ENCODE data around the gene GRAMD1A.

The GRAMD1A gene

DNA sequence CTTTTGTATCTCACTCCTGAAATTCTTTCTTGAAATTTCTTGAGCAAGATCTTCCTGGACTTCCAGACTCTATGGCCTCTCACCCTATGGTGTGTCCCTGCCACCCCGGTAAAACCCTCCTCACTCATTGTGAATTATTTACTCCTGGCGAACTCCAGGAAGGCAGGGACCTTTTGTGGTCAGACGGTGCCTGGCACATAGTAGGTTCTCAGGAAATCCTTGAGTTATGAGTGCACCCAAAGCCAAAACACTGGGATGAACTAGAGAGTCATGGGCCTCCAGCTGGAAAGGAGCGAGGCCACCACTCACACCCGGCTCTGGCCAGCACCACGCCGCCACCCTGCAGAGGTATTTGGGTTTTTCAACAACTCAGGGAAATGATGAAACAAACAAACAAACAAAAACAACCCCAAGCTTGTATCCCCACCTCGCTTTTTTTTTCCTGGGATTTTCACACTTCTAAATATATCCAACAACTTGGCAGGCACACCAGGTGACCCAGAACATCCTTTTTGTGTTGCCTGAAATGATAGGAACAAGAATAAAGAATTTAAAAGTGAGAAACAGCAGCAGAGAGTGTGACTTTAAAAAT, 52.6 kb downstream of the GRAMD1A start:
- Histone ChIP-seq H4K8ac (ENCODE audit: low read length) (no peak overlapping the region), H3K9ac (ENCODE audit: low read length) (no peak overlapping the region), H3K4me1 (ENCODE audit: control insufficient read depth, insufficient read depth, low read depth, low read length) (peaks cover 6% of the 10 kb centered on the region), H3K36me3 (ENCODE audit: control insufficient read depth in 1 of 2, insufficient read depth in 2 of 2, low read depth in 1 of 2, low read length in 2 of 2) (no peaks in the 10 kb centered on the region), H3K18ac (ENCODE audit: low read depth in 1 of 2, low read length in 2 of 2) (no peak overlapping the region), H3K14ac (ENCODE audit: low read length in 2 of 2) (no peak overlapping the region), H3K27ac (ENCODE audit: low read length, poor library complexity, severe bottlenecking) (no peak overlapping the region), H3K4me2 (ENCODE audit: low read length, poor library complexity, severe bottlenecking) (no peak overlapping the region), H3K4ac (ENCODE audit: low read depth in 1 of 2, low read length in 2 of 2) (no peak overlapping the region), H2BK15ac (ENCODE audit: low read depth, poor library complexity, severe bottlenecking) (no peak overlapping the region), H4K91ac (ENCODE audit: low read length) (no peak overlapping the region), H2BK120ac (ENCODE audit: low read depth, low read length) (no peak overlapping the region), H3K27me3 (ENCODE audit: control insufficient read depth in 1 of 2, insufficient read depth in 1 of 2, low read length in 2 of 2) (peaks cover 25 to 27% of the 10 kb centered on the region in 2 experiments), H3K9me3 (ENCODE audit: control insufficient read depth, low read length) (no peaks in the 10 kb centered on the region), H3K4me3 (ENCODE audit: insufficient read depth in 1 of 2, low read depth in 1 of 2, low read length in 2 of 2) (no peak overlapping the region), H3K79me1 (replicated peaks; ENCODE audit: low read length, poor library complexity, severe bottlenecking) (no peaks in the 10 kb centered on the region), H2AFZ (ENCODE audit: low read depth, low read length) (no peak overlapping the region), H3K23ac (ENCODE audit: low read length in 2 of 2) (no peak overlapping the region), H2BK12ac (ENCODE audit: low read length in 2 of 2) (no peak overlapping the region), H2AK5ac (ENCODE audit: low read length, severe bottlenecking) (no peak overlapping the region), H2BK5ac (ENCODE audit: low read depth, low read length, poor library complexity, severe bottlenecking) (no peak overlapping the region)
- DNase-seq: no peak
- WGBS: 80% methylated on average over 8 of the region's 8 CpGs

DNA sequence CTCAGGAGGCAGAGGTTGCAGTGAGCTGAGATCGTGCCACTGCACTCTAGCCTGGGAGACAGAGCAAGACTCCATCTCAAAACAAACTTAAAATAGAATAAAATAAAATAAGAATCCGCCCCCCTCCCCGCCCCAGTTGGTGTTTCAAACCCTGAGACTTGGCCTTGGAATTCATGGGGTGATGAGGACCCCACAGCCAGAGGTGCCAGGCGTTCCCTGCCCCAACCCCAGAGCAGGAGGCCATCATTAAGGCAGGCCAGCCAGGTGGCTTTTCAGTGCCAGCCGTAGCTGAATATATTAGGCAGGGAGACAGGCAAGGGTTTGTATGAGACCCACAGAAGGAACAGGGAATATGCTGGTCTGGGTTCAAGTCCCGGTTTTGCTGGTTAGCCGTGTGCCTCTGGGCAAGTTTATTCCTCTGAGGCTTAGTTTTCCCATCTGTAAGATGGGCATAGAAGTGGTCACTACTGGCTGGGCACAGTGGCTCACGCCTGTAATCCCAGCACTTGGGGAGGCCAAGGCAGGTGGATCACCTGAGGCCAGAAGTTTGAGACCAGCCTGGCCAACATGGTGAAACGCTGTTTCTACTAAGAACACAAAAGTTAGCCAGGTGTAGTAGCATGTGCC, 53.7 kb downstream of the GRAMD1A start:
- no peak overlapping the region for H3K18ac ChIP-seq (ENCODE audit: low read depth in 1 of 2, low read length in 2 of 2)
- no peaks in the 10 kb centered on the region for H3K36me3 ChIP-seq (ENCODE audit: control insufficient read depth in 1 of 2, insufficient read depth in 2 of 2, low read depth in 1 of 2, low read length in 2 of 2)
- H3K23ac ChIP-seq (ENCODE audit: low read length in 2 of 2): no peak overlapping the region
- no peaks in the 10 kb centered on the region for H3K9me3 ChIP-seq (ENCODE audit: control insufficient read depth, low read length)
- no peak overlapping the region for H2BK5ac ChIP-seq (ENCODE audit: low read depth, low read length, poor library complexity, severe bottlenecking)
- no peak overlapping the region for H3K27ac ChIP-seq (ENCODE audit: low read length, poor library complexity, severe bottlenecking)
- H3K4ac ChIP-seq (ENCODE audit: low read depth in 1 of 2, low read length in 2 of 2): no peak overlapping the region
- no peaks in the 10 kb centered on the region for H3K79me1 ChIP-seq (replicated peaks; ENCODE audit: low read length, poor library complexity, severe bottlenecking)
- H2AFZ ChIP-seq (ENCODE audit: low read depth, low read length): no peak overlapping the region
- no peak overlapping the region for H3K4me3 ChIP-seq (ENCODE audit: insufficient read depth in 1 of 2, low read depth in 1 of 2, low read length in 2 of 2)
- H4K91ac ChIP-seq (ENCODE audit: low read length): no peak overlapping the region
- no peak for DNase-seq
- no peak overlapping the region for H2BK12ac ChIP-seq (ENCODE audit: low read length in 2 of 2)
- 82% methylated on average over 9 of the region's 9 CpGs for WGBS
- H3K27me3 ChIP-seq (ENCODE audit: control insufficient read depth in 1 of 2, insufficient read depth in 1 of 2, low read length in 2 of 2): peaks cover 25 to 27% of the 10 kb centered on the region in 2 experiments
- peaks cover 5% of the 10 kb centered on the region for H3K4me1 ChIP-seq (ENCODE audit: control insufficient read depth, insufficient read depth, low read depth, low read length)
- no peak overlapping the region for H2BK15ac ChIP-seq (ENCODE audit: low read depth, poor library complexity, severe bottlenecking)
- H3K4me2 ChIP-seq (ENCODE audit: low read length, poor library complexity, severe bottlenecking): no peak overlapping the region
- no peak overlapping the region for H2AK5ac ChIP-seq (ENCODE audit: low read length, severe bottlenecking)
- H4K8ac ChIP-seq (ENCODE audit: low read length): no peak overlapping the region
- no peak overlapping the region for H3K9ac ChIP-seq (ENCODE audit: low read length)
- no peak overlapping the region for H3K14ac ChIP-seq (ENCODE audit: low read length in 2 of 2)
- no peak overlapping the region for H2BK120ac ChIP-seq (ENCODE audit: low read depth, low read length)

- no peak overlapping the region for H2BK5ac ChIP-seq (ENCODE audit: low read depth, low read length, poor library complexity, severe bottlenecking)
- H3K36me3 ChIP-seq (ENCODE audit: control insufficient read depth in 1 of 2, insufficient read depth in 2 of 2, low read depth in 1 of 2, low read length in 2 of 2): no peaks in the 10 kb centered on the region
- no peak overlapping the region for H2BK15ac ChIP-seq (ENCODE audit: low read depth, poor library complexity, severe bottlenecking)
- H3K9ac ChIP-seq (ENCODE audit: low read length): no peak overlapping the region
- 87% methylated on average over 9 of the region's 9 CpGs for WGBS
- no peak overlapping the region for H3K4me2 ChIP-seq (ENCODE audit: low read length, poor library complexity, severe bottlenecking)
- H2BK120ac ChIP-seq (ENCODE audit: low read depth, low read length): no peak overlapping the region
- no peak overlapping the region for H3K4ac ChIP-seq (ENCODE audit: low read depth in 1 of 2, low read length in 2 of 2)
- no peak overlapping the region for H3K27ac ChIP-seq (ENCODE audit: low read length, poor library complexity, severe bottlenecking)
- no peaks in the 10 kb centered on the region for H3K79me1 ChIP-seq (replicated peaks; ENCODE audit: low read length, poor library complexity, severe bottlenecking)
- H2AK5ac ChIP-seq (ENCODE audit: low read length, severe bottlenecking): no peak overlapping the region
- DNase-seq: no peak
- no peaks in the 10 kb centered on the region for H3K4me1 ChIP-seq (ENCODE audit: control insufficient read depth, insufficient read depth, low read depth, low read length)
- H3K23ac ChIP-seq (ENCODE audit: low read length in 2 of 2): no peak overlapping the region
- H3K4me3 ChIP-seq (ENCODE audit: insufficient read depth in 1 of 2, low read depth in 1 of 2, low read length in 2 of 2): no peak overlapping the region
- H2AFZ ChIP-seq (ENCODE audit: low read depth, low read length): no peak overlapping the region
- H2BK12ac ChIP-seq (ENCODE audit: low read length in 2 of 2): no peak overlapping the region
- no peak overlapping the region for H3K18ac ChIP-seq (ENCODE audit: low read depth in 1 of 2, low read length in 2 of 2)
- H4K8ac ChIP-seq (ENCODE audit: low read length): no peak overlapping the region
- no peak overlapping the region for H4K91ac ChIP-seq (ENCODE audit: low read length)
- no peak overlapping the region for H3K14ac ChIP-seq (ENCODE audit: low read length in 2 of 2)
- peaks cover 25 to 27% of the 10 kb centered on the region in 2 experiments for H3K27me3 ChIP-seq (ENCODE audit: control insufficient read depth in 1 of 2, insufficient read depth in 1 of 2, low read length in 2 of 2)
- no peaks in the 10 kb centered on the region for H3K9me3 ChIP-seq (ENCODE audit: control insufficient read depth, low read length)
Measured at GRCh38 chr19:35054626-35055025, 54.5 kb downstream of the GRAMD1A start.

DNA sequence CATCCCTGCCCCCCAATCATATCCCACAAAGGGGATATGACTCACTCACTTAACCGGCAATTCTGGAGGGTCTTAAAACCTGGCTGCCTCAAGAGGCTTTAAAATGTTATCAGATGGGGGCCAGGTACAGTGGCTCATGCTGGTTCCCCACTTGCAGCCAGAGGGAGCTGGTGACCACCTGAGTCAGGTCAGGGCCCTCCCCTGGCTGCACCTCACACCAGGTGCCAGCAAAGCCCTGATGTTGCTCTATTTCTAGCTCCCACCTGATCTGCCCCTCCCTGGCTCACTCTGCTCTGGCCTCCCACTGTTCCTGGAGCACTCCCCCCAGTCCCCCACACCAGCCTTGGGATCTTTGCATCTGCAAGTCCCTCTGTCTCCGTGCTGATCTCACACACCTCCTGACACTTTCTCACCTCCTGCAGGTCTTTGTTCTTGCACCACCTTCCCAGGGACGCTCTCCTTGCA, 55.6 kb downstream of the GRAMD1A start:
- H3K4me3 ChIP-seq (ENCODE audit: insufficient read depth in 1 of 2, low read depth in 1 of 2, low read length in 2 of 2): no peak overlapping the region
- H3K27ac ChIP-seq (ENCODE audit: low read length, poor library complexity, severe bottlenecking): no peak overlapping the region
- no peak overlapping the region for H3K4ac ChIP-seq (ENCODE audit: low read depth in 1 of 2, low read length in 2 of 2)
- no peak overlapping the region for H2AFZ ChIP-seq (ENCODE audit: low read depth, low read length)
- H3K18ac ChIP-seq (ENCODE audit: low read depth in 1 of 2, low read length in 2 of 2): no peak overlapping the region
- no peak overlapping the region for H3K23ac ChIP-seq (ENCODE audit: low read length in 2 of 2)
- no peak overlapping the region for H4K8ac ChIP-seq (ENCODE audit: low read length)
- no peaks in the 10 kb centered on the region for H3K9me3 ChIP-seq (ENCODE audit: control insufficient read depth, low read length)
- no peak overlapping the region for H2BK5ac ChIP-seq (ENCODE audit: low read depth, low read length, poor library complexity, severe bottlenecking)
- H4K91ac ChIP-seq (ENCODE audit: low read length): no peak overlapping the region
- H2BK120ac ChIP-seq (ENCODE audit: low read depth, low read length): no peak overlapping the region
- DNase-seq: no peak
- H3K27me3 ChIP-seq (ENCODE audit: control insufficient read depth in 1 of 2, insufficient read depth in 1 of 2, low read length in 2 of 2): peaks cover 25 to 34% of the 10 kb centered on the region in 2 experiments
- no peaks in the 10 kb centered on the region for H3K79me1 ChIP-seq (replicated peaks; ENCODE audit: low read length, poor library complexity, severe bottlenecking)
- H3K4me1 ChIP-seq (ENCODE audit: control insufficient read depth, insufficient read depth, low read depth, low read length): no peaks in the 10 kb centered on the region
- H2BK12ac ChIP-seq (ENCODE audit: low read length in 2 of 2): no peak overlapping the region
- peak overlapping the region in 1 of 2 experiments; percentile 2 for H3K14ac ChIP-seq (ENCODE audit: low read length in 2 of 2)
- no peak overlapping the region for H2AK5ac ChIP-seq (ENCODE audit: low read length, severe bottlenecking)
- 2% methylated on average over 3 of the region's 3 CpGs for WGBS
- H2BK15ac ChIP-seq (ENCODE audit: low read depth, poor library complexity, severe bottlenecking): no peak overlapping the region
- H3K4me2 ChIP-seq (ENCODE audit: low read length, poor library complexity, severe bottlenecking): no peak overlapping the region
- H3K9ac ChIP-seq (ENCODE audit: low read length): no peak overlapping the region
- H3K36me3 ChIP-seq (ENCODE audit: control insufficient read depth in 1 of 2, insufficient read depth in 2 of 2, low read depth in 1 of 2, low read length in 2 of 2): no peaks in the 10 kb centered on the region

Data from mesenchymal stem cell (in vitro differentiated cells and primary cell).